Activated T-helper 9 cell treated with anti-CD3 and anti-CD28 coated beads, Interleukin-2, amount 50 U/mL, for 16 hours (primary cell): ENCODE data around the gene XRN1.
"Not testable (repeated sequence)": the region's sequence is repeated elsewhere in the genome, so short reads cannot be mapped to it uniquely, and the experiment has no call there.

Experiments
- DNase-seq: peaks from one replicate; pipeline ENCODE4 v3.0.0-alpha.2; 2020; ENCODE audit warnings: low read depth

XRN1 gene, protein sequence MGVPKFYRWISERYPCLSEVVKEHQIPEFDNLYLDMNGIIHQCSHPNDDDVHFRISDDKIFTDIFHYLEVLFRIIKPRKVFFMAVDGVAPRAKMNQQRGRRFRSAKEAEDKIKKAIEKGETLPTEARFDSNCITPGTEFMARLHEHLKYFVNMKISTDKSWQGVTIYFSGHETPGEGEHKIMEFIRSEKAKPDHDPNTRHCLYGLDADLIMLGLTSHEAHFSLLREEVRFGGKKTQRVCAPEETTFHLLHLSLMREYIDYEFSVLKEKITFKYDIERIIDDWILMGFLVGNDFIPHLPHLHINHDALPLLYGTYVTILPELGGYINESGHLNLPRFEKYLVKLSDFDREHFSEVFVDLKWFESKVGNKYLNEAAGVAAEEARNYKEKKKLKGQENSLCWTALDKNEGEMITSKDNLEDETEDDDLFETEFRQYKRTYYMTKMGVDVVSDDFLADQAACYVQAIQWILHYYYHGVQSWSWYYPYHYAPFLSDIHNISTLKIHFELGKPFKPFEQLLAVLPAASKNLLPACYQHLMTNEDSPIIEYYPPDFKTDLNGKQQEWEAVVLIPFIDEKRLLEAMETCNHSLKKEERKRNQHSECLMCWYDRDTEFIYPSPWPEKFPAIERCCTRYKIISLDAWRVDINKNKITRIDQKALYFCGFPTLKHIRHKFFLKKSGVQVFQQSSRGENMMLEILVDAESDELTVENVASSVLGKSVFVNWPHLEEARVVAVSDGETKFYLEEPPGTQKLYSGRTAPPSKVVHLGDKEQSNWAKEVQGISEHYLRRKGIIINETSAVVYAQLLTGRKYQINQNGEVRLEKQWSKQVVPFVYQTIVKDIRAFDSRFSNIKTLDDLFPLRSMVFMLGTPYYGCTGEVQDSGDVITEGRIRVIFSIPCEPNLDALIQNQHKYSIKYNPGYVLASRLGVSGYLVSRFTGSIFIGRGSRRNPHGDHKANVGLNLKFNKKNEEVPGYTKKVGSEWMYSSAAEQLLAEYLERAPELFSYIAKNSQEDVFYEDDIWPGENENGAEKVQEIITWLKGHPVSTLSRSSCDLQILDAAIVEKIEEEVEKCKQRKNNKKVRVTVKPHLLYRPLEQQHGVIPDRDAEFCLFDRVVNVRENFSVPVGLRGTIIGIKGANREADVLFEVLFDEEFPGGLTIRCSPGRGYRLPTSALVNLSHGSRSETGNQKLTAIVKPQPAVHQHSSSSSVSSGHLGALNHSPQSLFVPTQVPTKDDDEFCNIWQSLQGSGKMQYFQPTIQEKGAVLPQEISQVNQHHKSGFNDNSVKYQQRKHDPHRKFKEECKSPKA (N-terminal part only)

DNA sequence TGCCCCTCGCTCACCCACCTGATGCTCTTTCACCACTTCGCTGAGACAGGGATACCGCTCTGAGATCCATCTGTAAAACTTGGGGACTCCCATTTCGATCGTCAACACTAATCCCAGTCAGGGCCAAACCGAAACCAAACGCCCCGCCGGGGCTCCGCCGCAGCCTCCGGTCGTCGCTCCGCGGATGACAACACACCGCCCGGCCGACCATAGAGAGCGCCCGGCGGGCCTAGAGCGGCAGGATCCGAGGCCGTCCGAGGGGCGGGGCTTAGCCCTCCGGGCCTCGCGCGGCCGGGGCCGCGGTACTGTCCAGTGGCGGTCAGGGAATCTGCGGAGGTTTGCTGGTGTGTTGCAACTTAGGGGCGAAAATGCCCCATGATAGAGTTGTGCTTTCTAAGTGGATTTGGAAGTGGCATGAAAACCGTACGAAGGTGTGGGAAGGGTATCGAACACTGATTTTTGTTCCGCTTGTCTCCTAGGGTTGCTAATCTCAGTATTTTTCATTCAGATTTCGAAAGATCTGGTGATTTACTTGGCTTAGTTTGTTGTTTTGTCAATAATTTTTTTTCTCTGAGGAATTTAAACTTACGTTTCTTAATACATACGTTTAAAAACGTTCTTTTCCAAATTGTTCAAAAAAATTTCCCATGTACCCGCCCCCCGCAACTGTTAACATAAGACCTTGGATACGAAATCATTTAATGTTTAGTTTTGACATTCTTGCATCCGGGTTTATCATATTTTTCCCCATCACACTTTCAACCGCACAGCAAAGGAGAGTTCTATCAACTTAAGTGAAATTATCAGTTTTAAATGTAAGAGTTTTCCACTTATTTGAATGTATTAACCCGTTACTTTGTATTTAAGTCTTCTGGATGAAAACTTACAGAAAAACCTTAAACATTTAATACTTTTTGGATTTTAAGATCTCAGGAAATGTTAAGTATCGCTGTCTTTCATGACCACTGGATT is at the start of gene XRN1:
TSS of gene XRN1 (minus strand) at position 186 of the 972 bp plus-strand sequence. CDS start at position 93, 93 bp downstream.
- peak; percentile 93 for DNase-seq

- DNase-seq, result no peak
Observed at GRCh38 chr3:142495103-142495502, 47.3 kb upstream of the XRN1 start.

DNA sequence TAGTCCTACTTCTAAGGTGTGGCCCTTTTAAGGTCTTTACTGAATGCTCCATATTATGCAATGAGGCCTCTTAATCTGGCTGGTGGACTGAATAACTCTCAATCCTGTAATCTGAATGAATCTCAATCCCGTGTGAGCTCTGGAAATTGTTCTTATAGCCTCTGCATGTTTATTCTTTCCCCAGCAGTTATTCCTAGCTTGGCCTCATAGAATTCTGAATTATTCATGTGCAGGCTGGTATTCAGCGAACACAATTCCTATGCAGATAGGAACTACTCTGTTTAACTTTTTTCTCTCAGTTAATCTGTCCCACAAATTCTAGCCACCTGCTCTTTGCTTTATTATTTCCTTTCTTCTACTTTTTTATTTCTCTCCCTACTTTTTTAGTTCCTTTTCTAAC is 44.3 kb upstream of the XRN1 start:
- DNase-seq, result no peak

GRCh38 chr3:142489572-142490323 is 41.9 kb upstream of the XRN1 start:
- no peak for DNase-seq

DNA sequence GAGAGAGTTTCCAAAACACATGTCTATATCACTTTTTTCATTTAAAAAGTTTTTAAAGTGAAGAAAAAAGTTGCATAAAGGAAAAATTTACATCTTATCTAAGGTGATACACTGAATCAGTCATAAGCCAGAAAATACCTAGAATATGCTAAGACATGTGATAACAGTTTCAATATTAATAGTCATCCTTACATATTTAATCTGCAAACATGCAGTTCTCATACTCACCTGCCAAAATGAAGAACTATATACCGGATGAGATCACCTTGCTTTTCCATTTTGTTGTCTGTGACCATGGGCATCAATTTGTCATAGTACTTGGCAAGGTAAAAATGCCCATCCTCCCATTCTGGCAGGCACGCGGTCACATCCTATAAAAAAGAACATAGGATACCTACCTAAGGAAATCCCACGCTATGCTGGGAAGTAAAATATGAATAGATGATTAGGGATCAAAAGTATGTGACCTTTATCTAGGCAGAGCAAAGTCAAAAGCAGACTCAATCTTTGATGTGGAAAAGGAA is 37.1 kb upstream of the XRN1 start:
- no peak for DNase-seq

DNA sequence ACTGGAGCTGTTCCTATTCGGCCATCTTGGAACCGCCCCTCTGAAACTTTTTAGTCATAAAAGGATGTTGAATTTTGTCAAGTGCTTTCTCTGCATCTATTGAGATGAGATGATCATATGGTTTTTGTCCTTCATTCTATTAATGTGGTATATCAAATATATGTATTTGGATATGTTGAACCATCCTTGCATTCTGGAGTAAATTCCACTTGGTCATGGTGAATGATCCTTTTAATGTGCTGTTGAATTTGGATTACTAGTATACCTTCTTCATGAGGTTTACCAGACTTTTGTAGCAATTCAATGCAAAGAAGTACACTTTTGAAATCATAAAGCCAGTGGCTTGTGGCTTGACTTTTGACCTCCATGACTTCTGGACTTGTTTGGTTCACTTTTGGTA is 33.4 kb upstream of the XRN1 start:
- no peak for DNase-seq

DNA sequence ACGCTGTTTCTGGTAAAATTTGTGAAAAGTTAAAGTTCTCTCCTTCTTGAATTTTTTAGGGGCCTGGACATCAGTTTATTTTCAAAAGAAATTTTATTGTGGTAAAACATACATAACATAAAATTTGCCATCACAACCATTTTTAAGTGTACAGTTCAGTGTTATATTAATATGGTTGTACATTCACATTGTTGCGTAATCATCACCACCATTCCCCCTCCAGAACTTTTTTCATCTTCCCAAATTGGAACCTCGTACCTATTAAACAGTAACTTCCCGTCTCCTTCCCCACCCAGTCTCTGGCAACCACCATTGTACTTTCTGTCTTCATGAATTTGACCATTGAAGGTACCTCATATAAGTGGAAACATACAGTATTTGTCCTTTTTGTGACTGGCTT is 23.0 kb upstream of the XRN1 start:
- DNase-seq, result no peak

- DNase-seq, result no peak
Observed at GRCh38 chr3:142468456-142468855, 20.6 kb upstream of the XRN1 start.

DNA sequence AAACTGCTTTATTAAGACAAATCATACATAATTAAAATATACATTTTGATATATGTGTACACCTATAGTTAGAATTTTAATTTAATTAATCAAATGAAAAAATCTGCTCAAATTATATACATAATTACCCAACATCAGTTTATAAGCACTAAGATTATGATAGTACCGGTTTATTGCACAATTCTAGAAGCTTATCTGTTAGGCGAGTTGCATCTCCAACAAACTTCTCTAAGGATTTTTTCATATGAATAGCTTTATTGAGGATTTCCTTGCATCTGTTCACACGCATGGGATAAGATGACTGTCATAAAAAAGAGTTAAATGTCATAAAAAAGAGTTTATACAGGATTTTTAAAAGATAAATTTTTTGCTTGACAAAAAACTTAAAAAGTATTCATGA is 19.9 kb upstream of the XRN1 start:
- DNase-seq, result no peak

DNA sequence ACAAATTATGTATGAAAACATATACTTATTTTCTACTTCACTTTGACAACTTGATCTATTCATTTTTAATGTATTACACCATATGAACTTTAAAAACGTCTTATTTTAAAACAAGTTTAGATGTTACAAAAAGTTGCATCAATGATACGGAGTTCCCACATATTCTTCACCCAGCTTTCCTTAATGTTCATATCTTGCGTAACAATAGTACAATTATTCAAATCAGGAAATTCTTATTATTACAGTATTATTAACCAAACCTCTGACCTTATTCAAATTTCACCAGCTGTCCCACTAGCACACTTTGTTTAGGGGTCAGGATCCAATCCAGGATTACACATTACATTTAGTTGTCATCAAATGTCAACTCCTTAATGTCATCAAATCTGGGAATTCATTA is 12.9 kb upstream of the XRN1 start:
- no peak for DNase-seq

- no peak for DNase-seq
Observed at GRCh38 chr3:142459929-142460328, 12.1 kb upstream of the XRN1 start.

DNA sequence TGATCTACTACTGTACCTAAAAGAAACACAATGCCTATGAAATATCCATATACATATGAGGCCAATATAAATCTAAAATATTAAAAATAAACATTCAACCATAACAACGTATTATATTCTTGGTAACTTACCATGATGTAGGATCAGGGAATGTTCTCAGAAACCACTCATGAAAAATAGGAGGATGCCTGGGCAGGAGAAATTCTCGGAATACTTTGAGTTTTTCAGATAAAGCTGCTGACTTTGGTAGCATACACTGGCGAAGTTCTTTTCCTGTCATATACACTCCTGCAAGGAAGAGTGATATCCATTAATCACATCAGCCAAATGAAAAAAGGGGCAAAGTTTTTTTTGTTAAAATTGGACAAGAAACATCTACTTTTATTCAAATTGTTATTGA is 11.3 kb upstream of the XRN1 start:
- no peak for DNase-seq

DNA sequence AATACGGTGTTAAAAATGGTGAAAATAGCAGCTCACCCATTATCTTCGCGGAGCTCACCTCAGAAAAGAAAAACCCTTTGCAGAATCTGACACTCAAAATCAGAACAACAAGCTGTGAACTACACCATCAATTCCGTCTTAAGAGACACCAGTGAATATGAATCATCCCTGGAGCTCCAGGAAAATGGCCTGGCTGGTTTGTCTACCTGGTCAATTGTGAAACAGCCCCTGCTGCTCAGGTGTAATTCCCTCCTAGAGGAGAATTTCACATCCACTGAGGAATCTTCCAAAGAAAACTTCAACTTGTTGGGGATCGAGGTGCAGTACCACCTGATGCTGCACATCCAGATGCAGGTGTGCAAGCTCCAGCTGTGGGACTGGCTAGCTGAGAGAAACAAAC is 3.0 kb upstream of the XRN1 start:
- no peak for DNase-seq

GRCh38 chr3:142450189-142450588 is 2.4 kb upstream of the XRN1 start:
- DNase-seq, result no peak

GRCh38 chr3:142447301-142447851 is 461 bp downstream of the XRN1 start:
- peak; percentile 29 for DNase-seq

- DNase-seq, result no peak
Observed at GRCh38 chr3:142445816-142446254, 2.0 kb downstream of the XRN1 start.

- DNase-seq, result no peak
Observed at GRCh38 chr3:142444343-142444742, 3.5 kb downstream of the XRN1 start.

DNA sequence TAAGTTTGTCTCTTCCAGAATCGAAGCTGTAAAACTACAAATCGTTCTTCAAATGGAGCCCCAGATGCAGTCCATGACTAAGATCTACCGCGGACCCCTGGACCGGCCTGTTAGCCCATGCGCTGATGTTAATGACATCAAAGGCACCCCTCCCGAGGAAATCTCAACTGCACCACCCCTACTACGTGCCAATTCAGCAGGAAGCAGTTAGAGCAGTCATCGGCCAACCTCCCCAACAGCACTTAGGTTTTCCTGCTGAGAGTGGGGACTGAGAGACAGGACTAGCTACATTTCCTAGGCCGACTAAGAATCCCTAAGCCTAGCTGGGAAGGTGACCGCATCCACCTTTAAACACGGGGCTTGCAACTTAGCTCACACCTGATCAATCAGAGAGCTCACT is 4.8 kb downstream of the XRN1 start:
- DNase-seq, result not testable (repeated sequence)

DNA sequence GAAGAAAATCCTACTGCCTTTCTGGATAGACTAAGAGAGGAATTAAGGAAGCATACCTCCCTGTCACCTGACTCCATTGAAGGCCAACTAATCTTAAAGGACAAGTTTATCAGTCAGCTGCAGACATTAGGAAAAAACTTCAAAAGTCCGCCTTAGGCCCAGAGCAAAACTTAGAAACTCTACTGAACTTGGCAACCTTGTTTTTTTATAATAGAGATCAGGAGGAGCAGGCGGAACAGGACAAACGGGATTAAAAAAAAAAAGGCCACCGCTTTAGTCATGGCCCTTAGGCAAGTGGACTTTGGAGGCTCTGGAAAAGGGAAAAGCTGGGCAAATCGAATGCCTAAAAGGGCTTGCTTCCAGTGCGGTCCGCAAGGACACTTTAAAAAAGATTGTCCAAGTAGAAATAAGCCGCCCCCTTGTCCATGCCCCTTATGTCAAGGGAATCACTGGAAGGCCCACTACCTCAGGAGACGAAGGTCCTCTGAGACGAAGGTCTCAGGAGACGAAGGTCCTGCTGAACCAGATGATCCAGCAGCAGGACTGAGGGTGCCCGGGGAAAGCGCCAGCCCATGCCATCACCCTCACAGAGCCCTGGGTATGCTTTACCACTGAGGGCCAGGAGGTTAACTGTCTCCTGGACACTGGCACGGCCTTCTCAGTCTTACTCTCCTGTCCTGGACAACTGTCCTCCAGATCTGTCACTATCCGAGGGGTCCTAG is 8.2 kb downstream of the XRN1 start:
- not testable (repeated sequence) for DNase-seq
